H1 (cell line): ENCODE results near the gene DPYSL3. TPM values are rescaled to one million over a fixed set of nuclear protein-coding genes. Genes with fewer than 3 reads are reported as not detected.

Experiments
- CHD7 ChIP-seq: fragments of 300-600 bp; sonication (generic); IDR thresholded peaks from 2 replicates; pipeline ENCODE4 v1.7.1; 2012; ENCODE audit warnings: low read length, moderate library complexity, mild to moderate bottlenecking, inconsistent platforms; ENCODE audit not compliant: insufficient replicate concordance
- HDAC6 ChIP-seq: IDR thresholded peaks from one replicate; pipeline ENCODE4 v1.7.1; 2012; ENCODE audit warnings: low read depth, mild to moderate bottlenecking, inconsistent platforms, low read length, moderate library complexity
- RNF2 ChIP-seq: fragments of 200-900, 300-1000 bp; sonication (generic); IDR thresholded peaks from 2 replicates; pipeline ENCODE4 v1.7.1; 2016; ENCODE audit warnings: borderline replicate concordance, low read depth, mild to moderate bottlenecking, antibody characterized with exemption, low read length; ENCODE audit not compliant: poor library complexity, severe bottlenecking; ENCODE audit errors: missing control alignments
- polyA plus RNA-seq, 7 experiments: library from polyadenylated mRNA; depleted of rRNA in 3 of 7; stranded (reverse) in 5 of 7; unstranded in 2 of 7; fragments of >200 nt in 5 of 7; fragments of 200-250 nt in 2 of 7; gene quantifications; 1 replicate in 5 of 7; 2 replicates in 1 of 7; 4 replicates in 1 of 7; pipeline versions ENCODE4 v1.2.1 to v1.2.3, GENCODE V29; 2011 to 2013; ENCODE audit warnings: missing spikeins in 2 of 7, mixed read lengths in 2 of 7
- total RNA-seq: library from RNA; stranded (reverse); fragmentation: NEBNext Ultra II Directional; extraction: Animal tissue kit (Norgen Biotek cat#: 25700); gene quantifications from 2 replicates; pipeline ENCODE4 v1.2.1, GENCODE V29; 2021

Gene DPYSL3
- total and polyA plus RNA-seq, 2 of the 8 experiments (the other 6 are each of a cell fraction or from before 2014, with no cell fraction given): 268 to 387 TPM

- TF ChIP-seq CHD7 (no peak), RNF2 (no peak), HDAC6 (no peak)
Measured at GRCh38 chr5:147340941-147341340, 168.9 kb downstream of the DPYSL3 start (continued).
